Trophoblast cell (in vitro differentiated cells and primary cell): Measurements from ENCODE around the gene MINDY4B.

Source experiments
- DNase-seq, 2 donors: peaks; one replicate each; pipeline ENCODE4 v3.0.0-alpha.2; 2016
- H2AFZ ChIP-seq: 2 replicates; pipeline ENCODE4 v1.6.1; 2013; ENCODE audit warnings: low read length, moderate library complexity, mild to moderate bottlenecking; ENCODE audit not compliant: insufficient read depth, poor library complexity
- H2AK5ac ChIP-seq: 2 replicates; pipeline ENCODE4 v1.6.1; 2013; ENCODE audit warnings: mild to moderate bottlenecking, low read length
- H2BK120ac ChIP-seq: 2 replicates; pipeline ENCODE4 v1.6.1; 2013; ENCODE audit warnings: low read length, mild to moderate bottlenecking, moderate library complexity; ENCODE audit not compliant: insufficient read depth, poor library complexity
- H2BK12ac ChIP-seq: 2 replicates; pipeline ENCODE4 v1.6.1; 2013; ENCODE audit warnings: mild to moderate bottlenecking, low read length, moderate library complexity
- H2BK5ac ChIP-seq: 2 replicates; pipeline ENCODE4 v1.6.1; 2013; ENCODE audit warnings: low read length, low read depth, moderate library complexity, mild to moderate bottlenecking; ENCODE audit not compliant: poor library complexity
- H3K14ac ChIP-seq: 2 replicates; pipeline ENCODE4 v1.6.1; 2013; ENCODE audit warnings: mild to moderate bottlenecking, low read length
- H3K18ac ChIP-seq: 2 replicates; pipeline ENCODE4 v1.6.1; 2013; ENCODE audit warnings: mild to moderate bottlenecking, low read length
- H3K23ac ChIP-seq: 2 replicates; pipeline ENCODE4 v1.6.1; 2013; ENCODE audit warnings: low read length
- H3K27ac ChIP-seq: 2 replicates; pipeline ENCODE4 v1.5.1; 2013; ENCODE audit warnings: low read depth, mild to moderate bottlenecking, inconsistent platforms, low read length, moderate library complexity
- H3K27me3 ChIP-seq: 2 replicates; pipeline ENCODE4 v1.6.1; 2013; ENCODE audit warnings: inconsistent platforms, mild to moderate bottlenecking, low read length, moderate library complexity; ENCODE audit not compliant: insufficient read depth
- H3K36me3 ChIP-seq, 2 experiments: 1 replicate in 1 of 2; 2 replicates in 1 of 2; pipeline ENCODE4 v1.6.1; 2013; ENCODE audit warnings: low read length in 2 of 2, mild to moderate bottlenecking in 2 of 2, moderate library complexity in 1 of 2; ENCODE audit not compliant: insufficient read depth in 2 of 2, control insufficient read depth in 1 of 2
- H3K4ac ChIP-seq: 2 replicates; pipeline ENCODE4 v1.6.1; 2013; ENCODE audit warnings: low read depth, mild to moderate bottlenecking, low read length, moderate library complexity
- H3K4me1 ChIP-seq, 2 experiments: 1 replicate in 1 of 2; 2 replicates in 1 of 2; pipeline ENCODE4 v1.6.1; 2013; ENCODE audit warnings: low read length in 2 of 2, mild to moderate bottlenecking in 2 of 2, moderate library complexity in 1 of 2; ENCODE audit not compliant: insufficient read depth in 2 of 2, control insufficient read depth in 1 of 2
- H3K4me2 ChIP-seq: 2 replicates; pipeline ENCODE4 v1.6.1; 2013; ENCODE audit warnings: inconsistent platforms, mild to moderate bottlenecking, low read length, moderate library complexity
- H3K4me3 ChIP-seq: 2 replicates; pipeline ENCODE4 v1.5.1; 2013; ENCODE audit warnings: mild to moderate bottlenecking, low read depth, low read length, inconsistent platforms
- H3K79me1 ChIP-seq: one replicate; pipeline ENCODE4 v1.6.1; 2013; ENCODE audit warnings: low read length
- H3K79me2 ChIP-seq: 2 replicates; pipeline ENCODE4 v1.6.1; 2013; ENCODE audit warnings: low read length, mild to moderate bottlenecking; ENCODE audit not compliant: control insufficient read depth, insufficient read depth, poor library complexity
- H3K9ac ChIP-seq: 2 replicates; pipeline ENCODE4 v1.6.1; 2013; ENCODE audit warnings: mild to moderate bottlenecking, low read length
- H3K9me3 ChIP-seq: 2 replicates; pipeline ENCODE4 v1.6.1; 2013; ENCODE audit warnings: low read depth, mild to moderate bottlenecking, control low read depth, inconsistent platforms, low read length; ENCODE audit not compliant: insufficient read depth
- H4K12ac ChIP-seq: 2 replicates; pipeline ENCODE4 v1.6.1; 2013; ENCODE audit warnings: low read depth, mild to moderate bottlenecking, low read length, moderate library complexity
- H4K8ac ChIP-seq: 2 replicates; pipeline ENCODE4 v1.6.1; 2013; ENCODE audit warnings: low read depth, mild to moderate bottlenecking, low read length, moderate library complexity
- H4K91ac ChIP-seq: one replicate; pipeline ENCODE4 v1.6.1; 2013; ENCODE audit warnings: low read depth, mild to moderate bottlenecking, low read length, moderate library complexity
- WGBS: extraction: QIAGEN DNeasy Blood & Tissue Kit; methylation state at CpG from one replicate; pipeline ENCODE4 v1.1.7; 2013; ENCODE audit warnings: missing lambda C conversion rate; ENCODE audit not compliant: insufficient read length, insufficient coverage; ENCODE audit errors: extremely low coverage; 5-methylcytosine and 5-hydroxymethylcytosine counted together

The MINDY4B gene

DNA sequence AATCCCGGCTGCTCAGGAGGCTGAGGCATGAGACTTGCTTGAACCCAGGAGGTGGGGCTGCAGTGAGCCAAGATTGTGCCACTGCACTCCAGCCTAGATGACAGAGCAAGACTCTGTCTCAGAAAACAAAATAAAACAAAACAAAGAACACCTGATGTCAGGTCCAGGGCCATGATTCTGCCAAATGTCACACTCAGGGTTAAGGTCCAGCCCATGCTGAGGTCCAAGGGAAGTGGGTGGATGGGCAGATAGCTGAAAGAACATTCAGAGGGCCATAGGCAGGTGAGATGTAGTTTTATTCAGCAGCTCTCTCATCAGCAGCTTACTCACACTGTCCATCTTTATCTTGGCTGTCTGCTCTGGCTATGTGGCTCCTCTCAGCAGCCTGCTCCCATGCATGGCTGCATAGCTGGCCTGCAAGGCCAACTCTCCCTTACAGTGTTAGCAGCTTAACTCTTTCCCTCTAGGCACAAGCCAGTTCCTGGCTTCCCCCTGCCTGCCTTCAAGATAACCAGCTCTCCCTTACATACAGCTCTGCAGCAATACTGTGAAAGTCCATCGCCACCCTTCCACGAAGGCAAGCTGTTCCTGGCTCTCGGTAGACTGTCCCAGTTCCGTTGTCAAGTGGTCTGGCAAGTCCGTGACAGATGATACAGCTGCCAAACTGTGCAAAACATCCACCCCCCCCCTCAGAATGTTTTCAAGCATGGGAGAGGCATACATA is 79.9 kb downstream of the MINDY4B start:
- Histone ChIP-seq H3K18ac (no peak overlapping the region), H3K4me3 (no peak overlapping the region), H3K79me2 (no peaks in the 10 kb centered on the region), H3K9me3 (no peaks in the 10 kb centered on the region), H4K91ac (no peak overlapping the region), H3K36me3 (no peaks in the 10 kb centered on the region), H2BK5ac (no peak overlapping the region), H4K8ac (no peak overlapping the region), H3K4ac (no peak overlapping the region), H3K79me1 (no peaks in the 10 kb centered on the region), H3K27me3 (no peaks in the 10 kb centered on the region), H2BK120ac (no peak overlapping the region), H3K4me2 (no peak overlapping the region), H3K14ac (no peak overlapping the region), H3K9ac (no peak overlapping the region), H2AK5ac (no peak overlapping the region), H3K4me1 (peaks cover 2 to 4% of the 10 kb centered on the region in 2 experiments), H3K23ac (no peak overlapping the region), H2AFZ (no peak overlapping the region), H2BK12ac (no peak overlapping the region), H4K12ac (no peak overlapping the region), H3K27ac (no peak overlapping the region)
- WGBS: no CpG with 5 or more reads among the region's 6 CpGs
- no peak for DNase-seq

DNA sequence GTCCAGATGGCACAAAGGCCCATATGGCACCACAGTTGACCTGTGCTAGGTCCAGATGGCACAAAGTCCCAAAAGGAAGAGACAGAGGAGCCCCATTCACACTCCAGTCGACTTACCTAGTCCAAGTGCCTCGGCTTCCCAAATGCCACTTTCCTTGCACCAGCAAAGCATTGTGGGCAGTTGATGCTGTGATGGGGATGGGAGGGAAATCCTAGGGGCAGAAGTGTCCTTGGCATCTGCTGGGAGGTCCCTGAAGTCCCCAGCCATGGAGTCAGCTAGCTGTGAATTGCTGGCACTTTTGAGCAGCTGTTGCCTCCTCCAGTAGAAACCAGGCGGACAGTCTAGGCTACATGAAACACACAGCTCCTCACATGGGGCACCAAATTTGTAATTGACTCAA is 82.0 kb downstream of the MINDY4B start:
- Histone ChIP-seq H3K23ac (no peak overlapping the region), H3K79me1 (no peaks in the 10 kb centered on the region), H3K4me1 (peaks cover 0 to 1% of the 10 kb centered on the region in 2 experiments), H4K12ac (no peak overlapping the region), H4K8ac (no peak overlapping the region), H4K91ac (no peak overlapping the region), H2AFZ (no peak overlapping the region), H3K9ac (no peak overlapping the region), H3K36me3 (no peaks in the 10 kb centered on the region), H2BK12ac (no peak overlapping the region), H2BK5ac (no peak overlapping the region), H2AK5ac (no peak overlapping the region), H3K4me3 (no peak overlapping the region), H3K14ac (no peak overlapping the region), H3K27ac (no peak overlapping the region), H3K79me2 (no peaks in the 10 kb centered on the region), H2BK120ac (no peak overlapping the region), H3K9me3 (no peaks in the 10 kb centered on the region), H3K18ac (no peak overlapping the region), H3K27me3 (no peaks in the 10 kb centered on the region), H3K4ac (no peak overlapping the region), H3K4me2 (no peak overlapping the region)
- no peak for DNase-seq
- no CpG with 5 or more reads among the region's 3 CpGs for WGBS

DNA sequence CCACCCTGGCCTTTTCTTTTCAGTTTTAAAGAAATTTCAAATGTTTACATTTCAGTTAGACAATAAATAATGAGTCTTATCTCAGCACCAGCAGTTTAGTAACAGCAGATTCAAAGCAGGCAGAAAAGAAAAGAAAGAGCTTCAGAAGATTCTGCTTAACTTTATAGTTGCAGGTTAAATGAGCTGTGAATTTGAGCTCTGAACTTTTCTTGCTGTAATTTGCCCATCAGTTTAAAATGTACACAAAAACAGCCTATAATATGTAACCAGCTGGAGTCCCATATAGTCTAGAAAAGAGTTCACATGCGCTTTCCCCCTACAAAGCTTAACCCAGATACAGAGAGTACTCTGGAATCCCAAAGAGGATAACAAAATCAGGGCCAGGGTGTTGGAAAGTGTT is 82.6 kb downstream of the MINDY4B start:
- H3K27me3 ChIP-seq: no peaks in the 10 kb centered on the region
- H3K4me1 ChIP-seq: no peaks in the 10 kb centered on the region
- H3K9ac ChIP-seq: no peak overlapping the region
- no peak overlapping the region for H2BK120ac ChIP-seq
- no peak overlapping the region for H3K4me2 ChIP-seq
- no peak overlapping the region for H2BK12ac ChIP-seq
- no peaks in the 10 kb centered on the region for H3K36me3 ChIP-seq
- no peak overlapping the region for H2AK5ac ChIP-seq
- no peak overlapping the region for H2BK5ac ChIP-seq
- H4K91ac ChIP-seq: no peak overlapping the region
- no peaks in the 10 kb centered on the region for H3K79me2 ChIP-seq
- WGBS: no CpG with 5 or more reads among the region's 1 CpG
- H3K18ac ChIP-seq: no peak overlapping the region
- no peaks in the 10 kb centered on the region for H3K79me1 ChIP-seq
- no peak overlapping the region for H3K14ac ChIP-seq
- no peak overlapping the region for H3K4me3 ChIP-seq
- no peak overlapping the region for H3K4ac ChIP-seq
- no peak overlapping the region for H4K8ac ChIP-seq
- no peak overlapping the region for H4K12ac ChIP-seq
- DNase-seq: no peak
- H2AFZ ChIP-seq: no peak overlapping the region
- H3K27ac ChIP-seq: no peak overlapping the region
- H3K9me3 ChIP-seq: no peaks in the 10 kb centered on the region
- H3K23ac ChIP-seq: no peak overlapping the region
